ENCODE results near the gene COBL.

DNA sequence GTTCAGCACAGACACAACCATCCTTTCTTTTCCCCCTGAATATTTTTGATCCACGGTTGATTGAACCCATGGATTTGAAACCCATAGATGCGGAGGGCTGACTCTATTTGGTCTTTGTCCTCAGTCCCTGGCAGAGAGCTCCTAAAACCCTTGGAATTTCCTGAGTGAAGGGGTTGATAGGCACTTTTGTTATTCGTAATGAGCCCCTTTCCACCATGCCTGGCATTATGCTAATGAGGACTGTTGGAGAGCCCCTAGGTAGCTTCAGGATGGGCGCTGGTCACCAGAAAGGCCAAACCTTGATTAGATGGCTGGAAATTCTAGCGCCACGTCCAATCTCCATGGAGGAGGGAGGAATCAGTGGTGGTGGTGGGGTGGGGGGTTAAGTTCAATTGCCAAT is 328.1 kb downstream of the COBL start:
- TF ChIP-seq ZNF274 (IDR thresholded peaks at IDR 0.05; ENCODE audit: borderline replicate concordance, low read depth, low read length) = no peak
- TF ChIP-seq MAFK (IDR thresholded peaks at IDR 0.05; ENCODE audit: low read length) = no peak
- no peak for TF ChIP-seq POLR2A (conservative IDR thresholded peaks at IDR 0.05)
- TF ChIP-seq, protein P1, sequence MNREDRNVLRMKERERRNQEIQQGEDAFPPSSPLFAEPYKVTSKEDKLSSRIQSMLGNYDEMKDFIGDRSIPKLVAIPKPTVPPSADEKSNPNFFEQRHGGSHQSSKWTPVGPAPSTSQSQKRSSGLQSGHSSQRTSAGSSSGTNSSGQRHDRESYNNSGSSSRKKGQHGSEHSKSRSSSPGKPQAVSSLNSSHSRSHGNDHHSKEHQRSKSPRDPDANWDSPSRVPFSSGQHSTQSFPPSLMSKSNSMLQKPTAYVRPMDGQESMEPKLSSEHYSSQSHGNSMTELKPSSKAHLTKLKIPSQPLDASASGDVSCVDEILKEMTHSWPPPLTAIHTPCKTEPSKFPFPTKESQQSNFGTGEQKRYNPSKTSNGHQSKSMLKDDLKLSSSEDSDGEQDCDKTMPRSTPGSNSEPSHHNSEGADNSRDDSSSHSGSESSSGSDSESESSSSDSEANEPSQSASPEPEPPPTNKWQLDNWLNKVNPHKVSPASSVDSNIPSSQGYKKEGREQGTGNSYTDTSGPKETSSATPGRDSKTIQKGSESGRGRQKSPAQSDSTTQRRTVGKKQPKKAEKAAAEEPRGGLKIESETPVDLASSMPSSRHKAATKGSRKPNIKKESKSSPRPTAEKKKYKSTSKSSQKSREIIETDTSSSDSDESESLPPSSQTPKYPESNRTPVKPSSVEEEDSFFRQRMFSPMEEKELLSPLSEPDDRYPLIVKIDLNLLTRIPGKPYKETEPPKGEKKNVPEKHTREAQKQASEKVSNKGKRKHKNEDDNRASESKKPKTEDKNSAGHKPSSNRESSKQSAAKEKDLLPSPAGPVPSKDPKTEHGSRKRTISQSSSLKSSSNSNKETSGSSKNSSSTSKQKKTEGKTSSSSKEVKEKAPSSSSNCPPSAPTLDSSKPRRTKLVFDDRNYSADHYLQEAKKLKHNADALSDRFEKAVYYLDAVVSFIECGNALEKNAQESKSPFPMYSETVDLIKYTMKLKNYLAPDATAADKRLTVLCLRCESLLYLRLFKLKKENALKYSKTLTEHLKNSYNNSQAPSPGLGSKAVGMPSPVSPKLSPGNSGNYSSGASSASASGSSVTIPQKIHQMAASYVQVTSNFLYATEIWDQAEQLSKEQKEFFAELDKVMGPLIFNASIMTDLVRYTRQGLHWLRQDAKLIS (CRISPR knock-in tag; IDR thresholded peaks at IDR 0.05) = no peak
- TF ChIP-seq HDAC2 (IDR thresholded peaks at IDR 0.05) = no peak
- TF ChIP-seq RBM39 (optimal IDR thresholded peaks at IDR 0.05; ENCODE audit: low read depth, low read length) = no peak
- TF ChIP-seq SP1 (CRISPR knock-in tag; IDR thresholded peaks at IDR 0.05) = no peak
- TF ChIP-seq ZBTB1 (CRISPR knock-in tag; IDR thresholded peaks at IDR 0.05; ENCODE audit: borderline replicate concordance, low read depth) = no peak
- no peak for TF ChIP-seq LEF1 (IDR thresholded peaks at IDR 0.05)
- no peak for TF ChIP-seq ZFP36 (IDR thresholded peaks at IDR 0.05; ENCODE audit: low read depth, low read length, partially characterized antibody)
- TF ChIP-seq SNRNP70 (optimal IDR thresholded peaks at IDR 0.05; ENCODE audit: low read depth, low read length) = no peak
- TF ChIP-seq, protein P2, sequence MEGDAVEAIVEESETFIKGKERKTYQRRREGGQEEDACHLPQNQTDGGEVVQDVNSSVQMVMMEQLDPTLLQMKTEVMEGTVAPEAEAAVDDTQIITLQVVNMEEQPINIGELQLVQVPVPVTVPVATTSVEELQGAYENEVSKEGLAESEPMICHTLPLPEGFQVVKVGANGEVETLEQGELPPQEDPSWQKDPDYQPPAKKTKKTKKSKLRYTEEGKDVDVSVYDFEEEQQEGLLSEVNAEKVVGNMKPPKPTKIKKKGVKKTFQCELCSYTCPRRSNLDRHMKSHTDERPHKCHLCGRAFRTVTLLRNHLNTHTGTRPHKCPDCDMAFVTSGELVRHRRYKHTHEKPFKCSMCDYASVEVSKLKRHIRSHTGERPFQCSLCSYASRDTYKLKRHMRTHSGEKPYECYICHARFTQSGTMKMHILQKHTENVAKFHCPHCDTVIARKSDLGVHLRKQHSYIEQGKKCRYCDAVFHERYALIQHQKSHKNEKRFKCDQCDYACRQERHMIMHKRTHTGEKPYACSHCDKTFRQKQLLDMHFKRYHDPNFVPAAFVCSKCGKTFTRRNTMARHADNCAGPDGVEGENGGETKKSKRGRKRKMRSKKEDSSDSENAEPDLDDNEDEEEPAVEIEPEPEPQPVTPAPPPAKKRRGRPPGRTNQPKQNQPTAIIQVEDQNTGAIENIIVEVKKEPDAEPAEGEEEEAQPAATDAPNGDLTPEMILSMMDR (IDR thresholded peaks at IDR 0.05 in 2 of 3, conservative IDR thresholded peaks at IDR 0.05 in 1 of 3; ENCODE audit: insufficient read depth in 2 of 3, low read depth in 1 of 3, low read length in 3 of 3) = no peak
